ENCODE data around the gene MAST3. TPM values are rescaled to one million over a fixed set of nuclear protein-coding genes. Genes with fewer than 3 reads are reported as not detected.

MAST3 gene
- total RNA-seq, 2 donors from 2014 or later: 6.1 to 10.8 TPM

- Histone ChIP-seq H3K9me3 (no peaks in the 10 kb centered on the region), H3K4me1 (replicated peaks) (no peaks in the 10 kb centered on the region), H3K27me3 (replicated peaks; ENCODE audit: insufficient read depth) (no peaks in the 10 kb centered on the region), H3K27ac (no peak overlapping the region), H3K36me3 (no peaks in the 10 kb centered on the region), H3K4me3 (peak overlapping the region; percentile 23 to 35)
- no peak for TF ChIP-seq POLR2A (IDR thresholded peaks at IDR 0.05)
- TF ChIP-seq, protein P1, sequence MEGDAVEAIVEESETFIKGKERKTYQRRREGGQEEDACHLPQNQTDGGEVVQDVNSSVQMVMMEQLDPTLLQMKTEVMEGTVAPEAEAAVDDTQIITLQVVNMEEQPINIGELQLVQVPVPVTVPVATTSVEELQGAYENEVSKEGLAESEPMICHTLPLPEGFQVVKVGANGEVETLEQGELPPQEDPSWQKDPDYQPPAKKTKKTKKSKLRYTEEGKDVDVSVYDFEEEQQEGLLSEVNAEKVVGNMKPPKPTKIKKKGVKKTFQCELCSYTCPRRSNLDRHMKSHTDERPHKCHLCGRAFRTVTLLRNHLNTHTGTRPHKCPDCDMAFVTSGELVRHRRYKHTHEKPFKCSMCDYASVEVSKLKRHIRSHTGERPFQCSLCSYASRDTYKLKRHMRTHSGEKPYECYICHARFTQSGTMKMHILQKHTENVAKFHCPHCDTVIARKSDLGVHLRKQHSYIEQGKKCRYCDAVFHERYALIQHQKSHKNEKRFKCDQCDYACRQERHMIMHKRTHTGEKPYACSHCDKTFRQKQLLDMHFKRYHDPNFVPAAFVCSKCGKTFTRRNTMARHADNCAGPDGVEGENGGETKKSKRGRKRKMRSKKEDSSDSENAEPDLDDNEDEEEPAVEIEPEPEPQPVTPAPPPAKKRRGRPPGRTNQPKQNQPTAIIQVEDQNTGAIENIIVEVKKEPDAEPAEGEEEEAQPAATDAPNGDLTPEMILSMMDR (IDR thresholded peaks at IDR 0.05): no peak
- TF ChIP-seq POLR2AphosphoS5 (IDR thresholded peaks at IDR 0.05): no peak
- intact Hi-C loops (cut with DNase I): no loop called here
- DNase-seq (ENCODE audit: low spot score): no peak
- WGBS: 37% methylated on average over 22 of the region's 22 CpGs
Observed at GRCh38 chr19:18097993-18098890, 664 bp downstream of the MAST3 start.

GRCh38 chr19:18098891-18099622 lies 1.5 kb downstream of the MAST3 start:
- 6% methylated on average over 33 of the region's 34 CpGs for whole genome bisulfite sequencing
- H3K36me3 ChIP-seq: no peaks in the 10 kb centered on the region
- TF ChIP-seq, protein P1 (IDR thresholded peaks at IDR 0.05): no peak
- TF ChIP-seq POLR2A (IDR thresholded peaks at IDR 0.05) (no peak), POLR2AphosphoS5 (IDR thresholded peaks at IDR 0.05) (no peak)
- no peak overlapping the region for H3K27ac ChIP-seq
- no peaks in the 10 kb centered on the region for H3K4me1 ChIP-seq (replicated peaks)
- DNase-seq (ENCODE audit: low spot score): no peak
- intact Hi-C loops (cut with DNase I): no loop called here
- H3K27me3 ChIP-seq (replicated peaks; ENCODE audit: insufficient read depth): no peaks in the 10 kb centered on the region
- H3K4me3 ChIP-seq: peak overlapping the region in 1 of 2 donors; percentile 15
- H3K9me3 ChIP-seq: no peaks in the 10 kb centered on the region

DNA sequence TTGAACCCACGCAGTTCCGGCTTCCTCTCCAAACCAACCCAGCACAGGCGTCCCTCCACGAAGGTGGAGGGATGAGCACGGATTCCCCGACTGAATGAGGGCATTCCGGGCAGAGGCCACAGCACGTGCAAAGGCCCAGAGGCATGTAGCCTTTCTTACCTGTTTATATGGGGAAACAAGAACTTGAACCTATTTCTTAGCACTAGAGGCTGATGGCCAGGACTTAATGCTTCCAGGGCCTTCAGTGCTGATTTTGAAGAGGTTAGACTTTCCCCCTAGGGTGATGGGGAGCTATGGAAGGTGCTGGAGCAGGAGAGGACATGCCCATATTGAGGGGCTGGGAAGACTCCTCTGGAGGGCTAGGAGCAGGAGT lies 2.0 kb downstream of the MAST3 start:
- TF ChIP-seq POLR2A (IDR thresholded peaks at IDR 0.05): no peak
- no peak for TF ChIP-seq POLR2AphosphoS5 (IDR thresholded peaks at IDR 0.05)
- TF ChIP-seq, protein P1 (IDR thresholded peaks at IDR 0.05): no peak
- WGBS: 83% methylated on average over 8 of the region's 8 CpGs
- Histone ChIP-seq H3K36me3 (no peaks in the 10 kb centered on the region), H3K4me1 (replicated peaks) (no peaks in the 10 kb centered on the region), H3K4me3 (no peak overlapping the region), H3K27ac (no peak overlapping the region), H3K27me3 (replicated peaks; ENCODE audit: insufficient read depth) (no peaks in the 10 kb centered on the region), H3K9me3 (no peaks in the 10 kb centered on the region)
- intact Hi-C loops (cut with DNase I): no loop called here
- DNase-seq (ENCODE audit: low spot score): no peak

DNA sequence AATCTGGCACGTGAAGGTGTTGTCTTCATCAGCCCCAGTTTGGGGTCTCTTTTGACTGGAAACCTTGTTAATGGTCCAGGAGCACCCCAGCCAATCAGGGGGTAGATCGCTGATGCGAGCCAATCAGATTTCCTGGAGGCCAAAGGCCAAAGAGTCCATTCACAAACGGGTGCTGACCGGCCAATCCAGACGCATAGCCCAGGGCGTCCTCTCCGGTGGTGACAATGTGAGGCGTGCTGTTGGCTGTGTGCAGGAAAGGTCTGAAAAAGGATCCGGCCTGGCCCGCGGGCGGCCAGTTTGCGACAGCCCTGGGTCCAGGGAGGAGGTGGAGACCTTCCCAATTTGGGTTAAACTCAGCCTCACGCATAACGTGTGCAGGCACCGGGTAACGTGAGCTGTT lies 3.1 kb downstream of the MAST3 start:
- WGBS: 37% methylated on average over 18 of the region's 18 CpGs
- no peaks in the 10 kb centered on the region for H3K9me3 ChIP-seq
- H3K27ac ChIP-seq: no peak overlapping the region
- H3K36me3 ChIP-seq: no peaks in the 10 kb centered on the region
- H3K4me3 ChIP-seq: no peak overlapping the region
- DNase-seq (ENCODE audit: low spot score): no peak
- intact Hi-C loops (cut with DNase I): no loop called here
- TF ChIP-seq POLR2AphosphoS5 (IDR thresholded peaks at IDR 0.05): no peak
- TF ChIP-seq, protein P1 (IDR thresholded peaks at IDR 0.05): no peak
- no peak for TF ChIP-seq POLR2A (IDR thresholded peaks at IDR 0.05)
- H3K4me1 ChIP-seq (replicated peaks): no peaks in the 10 kb centered on the region
- H3K27me3 ChIP-seq (replicated peaks; ENCODE audit: insufficient read depth): no peaks in the 10 kb centered on the region

Measured in prostate gland (tissue), 2 donors.